GM12873 (cell line): Measurements from ENCODE around the gene BMP8B.

ENCODE experiments used
- TF ChIP-seq, protein P1 (sequence below): IDR thresholded peaks from 2 replicates; pipeline ENCODE4 v1.5.1; 2012; ENCODE audit warnings: low read depth, mild to moderate bottlenecking, moderate library complexity, low read length, control low read depth; ENCODE audit not compliant: insufficient read depth; ENCODE audit errors: missing control alignments

The BMP8B gene

GRCh38 chr1:39800471-39800835, 11.8 kb upstream of the BMP8B start:
- TF ChIP-seq, protein P1, sequence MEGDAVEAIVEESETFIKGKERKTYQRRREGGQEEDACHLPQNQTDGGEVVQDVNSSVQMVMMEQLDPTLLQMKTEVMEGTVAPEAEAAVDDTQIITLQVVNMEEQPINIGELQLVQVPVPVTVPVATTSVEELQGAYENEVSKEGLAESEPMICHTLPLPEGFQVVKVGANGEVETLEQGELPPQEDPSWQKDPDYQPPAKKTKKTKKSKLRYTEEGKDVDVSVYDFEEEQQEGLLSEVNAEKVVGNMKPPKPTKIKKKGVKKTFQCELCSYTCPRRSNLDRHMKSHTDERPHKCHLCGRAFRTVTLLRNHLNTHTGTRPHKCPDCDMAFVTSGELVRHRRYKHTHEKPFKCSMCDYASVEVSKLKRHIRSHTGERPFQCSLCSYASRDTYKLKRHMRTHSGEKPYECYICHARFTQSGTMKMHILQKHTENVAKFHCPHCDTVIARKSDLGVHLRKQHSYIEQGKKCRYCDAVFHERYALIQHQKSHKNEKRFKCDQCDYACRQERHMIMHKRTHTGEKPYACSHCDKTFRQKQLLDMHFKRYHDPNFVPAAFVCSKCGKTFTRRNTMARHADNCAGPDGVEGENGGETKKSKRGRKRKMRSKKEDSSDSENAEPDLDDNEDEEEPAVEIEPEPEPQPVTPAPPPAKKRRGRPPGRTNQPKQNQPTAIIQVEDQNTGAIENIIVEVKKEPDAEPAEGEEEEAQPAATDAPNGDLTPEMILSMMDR = no peak

- TF ChIP-seq, protein P1 = peak; percentile 90
These were observed 11.3 kb upstream of the BMP8B start for GRCh38 chr1:39799770-39800470.

- TF ChIP-seq, protein P1 = peak; percentile 67
These were observed 10.4 kb upstream of the BMP8B start for GRCh38 chr1:39798859-39799769.

DNA sequence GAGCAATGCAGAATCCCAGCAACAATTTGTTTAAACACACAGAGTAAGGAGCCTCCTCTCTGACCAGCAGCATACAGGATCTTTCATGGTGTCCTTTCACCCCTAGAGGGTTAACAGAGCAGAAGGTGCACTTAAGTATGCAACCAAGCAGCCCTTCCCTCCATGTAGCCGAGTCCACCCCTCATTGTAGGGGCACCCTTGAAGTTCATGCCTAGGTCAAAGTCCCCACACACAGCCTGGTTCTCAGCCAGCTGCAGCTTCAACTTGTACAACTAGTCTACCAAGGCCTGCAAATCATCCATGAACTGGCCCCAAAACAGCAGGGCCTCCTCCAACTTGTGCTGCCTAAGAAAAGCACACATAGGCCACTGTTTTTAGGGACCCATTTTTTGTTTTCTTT, 7.0 kb upstream of the BMP8B start:
- TF ChIP-seq, protein P1 = no peak

GRCh38 chr1:39791838-39792237, 3.2 kb upstream of the BMP8B start:
- TF ChIP-seq, protein P1 = no peak

DNA sequence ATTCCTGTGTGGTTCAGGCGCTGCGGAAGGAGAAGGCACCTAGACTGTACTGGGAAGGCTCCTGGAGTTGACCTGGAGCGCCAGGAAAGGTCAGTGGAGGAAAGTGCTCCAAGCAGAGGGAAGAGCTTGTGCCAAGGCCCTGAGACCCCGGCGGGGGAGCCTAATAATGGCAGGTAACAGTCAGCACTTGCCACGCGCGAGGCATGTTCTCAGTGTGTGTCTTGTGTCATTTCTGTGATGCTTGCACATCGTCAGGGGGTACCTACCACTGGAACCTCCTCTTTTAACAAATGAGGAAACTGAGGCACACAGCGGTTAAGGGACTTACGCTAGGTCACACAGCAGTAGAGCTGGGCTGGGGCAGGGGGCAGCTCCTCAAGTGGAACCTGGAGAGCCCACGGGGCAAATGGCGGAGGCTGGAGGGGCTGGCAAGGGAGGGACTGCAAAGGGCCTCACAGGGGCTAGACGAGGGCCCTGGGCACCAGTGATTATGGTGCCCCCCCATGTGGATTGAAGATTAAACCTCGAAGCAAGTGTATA, 976 bp upstream of the BMP8B start:
- TF ChIP-seq, protein P1 = no peak

DNA sequence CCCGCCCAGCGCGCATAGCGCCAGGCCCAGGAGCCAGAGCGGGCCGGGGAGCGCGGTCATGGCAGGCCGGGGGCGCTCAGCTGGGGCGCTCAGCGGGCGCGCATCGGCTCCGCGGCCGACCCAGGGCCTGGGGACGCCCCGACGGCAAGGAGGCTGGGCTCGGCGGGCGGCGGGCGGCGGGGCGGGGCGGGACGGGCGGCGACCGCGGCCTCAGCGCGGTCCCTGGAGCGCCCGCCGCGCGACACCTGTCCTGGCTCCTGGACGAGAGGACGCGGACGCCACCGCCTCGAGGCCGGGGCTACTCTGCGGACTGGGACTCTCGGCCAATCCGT, 273 bp downstream of the BMP8B start:
- TF ChIP-seq, protein P1 = no peak
